GM12878 (cell line): ENCODE results near the gene FAM241A. TPM values are rescaled to one million over a fixed set of nuclear protein-coding genes. Genes with fewer than 3 reads are reported as not detected.

Source experiments
- ATAC-seq: fragments of 200-7000 bp; cut with Tn5 transposase; 3 replicates; pipeline ENCODE4 v1.9.1; 2020; ENCODE audit warnings: mild to moderate bottlenecking, moderate library complexity
- BruUV-seq: library from RNA; stranded (reverse); fragments of 400-500 nt; replicated peaks from 2 replicates; lab custom pipeline; 2021; lab: Mats Ljungman, UMichigan
- CTCF ChIA-PET: fragments of 300-600 bp; sonication (Branson Sonifier 250); formaldehyde crosslinking; extraction: SDS; loops from one replicate; lab custom pipeline; 2021; ENCODE audit warnings: inconsistent platforms; lab: Yijun Ruan, JAX
- POLR2A ChIA-PET: fragments of 350-600 bp; formaldehyde crosslinking; extraction: SDS; loops from one replicate; lab custom pipeline; 2021; ENCODE audit warnings: inconsistent platforms; lab: Charles Lee
- RAD21 ChIA-PET: fragments of 300-600 bp; sonication (Branson Sonifier 250); formaldehyde crosslinking; loops from one replicate; lab custom pipeline; 2023; ENCODE audit warnings: antibody characterized with exemption; ENCODE audit not compliant: unreplicated experiment; lab: Charles Lee
- SMC1A ChIA-PET: fragments of 300-600 bp; sonication (Branson Sonifier 250); formaldehyde crosslinking; loops from one replicate; lab custom pipeline; 2023; ENCODE audit not compliant: unreplicated experiment, uncharacterized antibody; lab: Charles Lee
- DNase-seq: peaks from one replicate; pipeline ENCODE4 v3.0.0-alpha.2; 2011; ENCODE audit warnings: low read depth, low spot score
- FAIRE-seq: peaks from 3 replicates; lab custom pipeline; 2011; peaks lifted over from hg19 to GRCh38; lab: Jason Lieb, UNC
- H2AFZ ChIP-seq: 2 replicates; pipeline ENCODE4 v1.6.0; 2011; ENCODE audit warnings: low read depth, low read length, control low read depth; ENCODE audit not compliant: control insufficient read depth
- H3K27ac ChIP-seq: 2 replicates; pipeline ENCODE4 v1.5.1; 2011; ENCODE audit warnings: control low read depth; ENCODE audit not compliant: control insufficient read depth, insufficient read depth
- H3K27me3 ChIP-seq, 2 experiments: replicated peaks in 1 of 2; 2 replicates each; pipeline versions ENCODE4 v1.6.0 to v1.6.1; 2011; ENCODE audit warnings: low read length in 1 of 2; ENCODE audit not compliant: control insufficient read depth in 2 of 2, insufficient read depth in 2 of 2
- H3K36me3 ChIP-seq, 2 experiments: 2 replicates each; pipeline ENCODE4 v1.5.1; 2011; ENCODE audit warnings: low read length in 1 of 2; ENCODE audit not compliant: control insufficient read depth in 2 of 2, insufficient read depth in 2 of 2
- H3K4me1 ChIP-seq: 2 replicates; pipeline ENCODE4 v1.6.1; 2011; ENCODE audit warnings: mild to moderate bottlenecking, low read length, moderate library complexity, mixed read lengths; ENCODE audit not compliant: control insufficient read depth, insufficient read depth
- H3K4me2 ChIP-seq: 2 replicates; pipeline ENCODE4 v1.6.0; 2011; ENCODE audit warnings: control low read depth; ENCODE audit not compliant: control insufficient read depth, insufficient read depth
- H3K4me3 ChIP-seq: fragments of 200-600 bp; sonication (generic); 2 replicates; pipeline ENCODE4 v1.5.1; 2016
- H3K79me2 ChIP-seq: 2 replicates; pipeline ENCODE4 v1.6.0; 2011; ENCODE audit warnings: low read length; ENCODE audit not compliant: control insufficient read depth, insufficient read depth
- H3K9ac ChIP-seq: 2 replicates; pipeline ENCODE4 v1.8.0; 2011; ENCODE audit warnings: low read length, control low read depth, mixed read lengths; ENCODE audit not compliant: control insufficient read depth, insufficient read depth
- H3K9me3 ChIP-seq: replicated peaks from 3 replicates; pipeline ENCODE4 v1.5.1; 2011; ENCODE audit warnings: mild to moderate bottlenecking, low read length; ENCODE audit not compliant: control insufficient read depth, insufficient read depth
- H4K20me1 ChIP-seq: 2 replicates; pipeline ENCODE4 v1.6.0; 2011; ENCODE audit not compliant: control insufficient read depth, insufficient read depth
- EGR1 ChIP-seq, 2 experiments: IDR thresholded peaks; 1 replicate in 1 of 2; 2 replicates in 1 of 2; pipeline ENCODE4 v1.6.1; 2011 to 2012; ENCODE audit warnings: low read depth in 2 of 2, low read length in 2 of 2, borderline replicate concordance in 1 of 2, mild to moderate bottlenecking in 1 of 2, moderate library complexity in 1 of 2
- ETV6 ChIP-seq, 2 experiments: fragments of 450-650 bp in 1 of 2; IDR thresholded peaks in 1 of 2; conservative IDR thresholded peaks in 1 of 2; 2 replicates each; pipeline ENCODE4 v1.6.1; 2014; ENCODE audit warnings: antibody characterized with exemption in 1 of 2, borderline replicate concordance in 1 of 2, low read depth in 1 of 2, mild to moderate bottlenecking in 1 of 2, moderate library complexity in 1 of 2
- FOS ChIP-seq: IDR thresholded peaks from 3 replicates; pipeline ENCODE4 v1.6.1; 2011; ENCODE audit warnings: borderline replicate concordance; ENCODE audit not compliant: insufficient read length; ENCODE audit errors: extremely low read depth
- FOXM1 ChIP-seq: IDR thresholded peaks from 2 replicates; pipeline ENCODE4 v1.6.1; 2012; ENCODE audit warnings: low read depth, mild to moderate bottlenecking, inconsistent platforms, low read length, moderate library complexity
- LARP7 ChIP-seq: fragments of 450-650 bp; IDR thresholded peaks from 2 replicates; pipeline ENCODE4 v1.6.1; 2017; ENCODE audit warnings: mild to moderate bottlenecking
- MTA2 ChIP-seq: fragments of 450-650 bp; IDR thresholded peaks from 2 replicates; pipeline ENCODE4 v1.6.1; 2016; ENCODE audit warnings: low read depth, mild to moderate bottlenecking, moderate library complexity
- POLR2A ChIP-seq: IDR thresholded peaks from 2 replicates; pipeline ENCODE4 v1.6.1; 2011; ENCODE audit warnings: low read depth, mild to moderate bottlenecking, low read length
- RCOR1 ChIP-seq: conservative IDR thresholded peaks from 2 replicates; pipeline ENCODE4 v1.6.1; 2012; ENCODE audit warnings: low read depth, low read length, improper control_type of control experiment
- RFX5 ChIP-seq: IDR thresholded peaks from 2 replicates; pipeline ENCODE4 v1.6.1; 2011; ENCODE audit warnings: low read depth, low read length, improper control_type of control experiment
- SMARCA5 ChIP-seq: fragments of 450-650 bp; IDR thresholded peaks from 2 replicates; pipeline ENCODE4 v1.6.1; 2017; ENCODE audit warnings: mild to moderate bottlenecking
- SP1 ChIP-seq: IDR thresholded peaks from one replicate; pipeline ENCODE4 v1.6.1; 2011; ENCODE audit warnings: low read depth, low read length
- STAT1 ChIP-seq: fragments of 450-650 bp; conservative IDR thresholded peaks from 2 replicates; pipeline ENCODE4 v1.6.1; 2014; ENCODE audit warnings: antibody characterized with exemption, mild to moderate bottlenecking
- TBL1XR1 ChIP-seq: IDR thresholded peaks from 2 replicates; pipeline ENCODE4 v1.6.1; 2012; ENCODE audit warnings: low read depth, low read length, improper control_type of control experiment
- WGBS: methylation state at CpG from one replicate; pipeline ENCODE4 v1.1.6; 2016; ENCODE audit warnings: low lambda C conversion rate; ENCODE audit not compliant: insufficient replicate concordance, insufficient coverage; ENCODE audit errors: missing lambda C conversion rate; 5-methylcytosine and 5-hydroxymethylcytosine counted together
- in situ Hi-C: fragments of 300-500 bp; cut with MboI; formaldehyde crosslinking; loops from 9 replicates; pipeline ENCODE4 v1.14.3; 2018; ENCODE audit warnings: mixed read lengths
- intact Hi-C: fragments of 100-400 bp; cut with micrococcal nuclease; formaldehyde crosslinking; loops from one replicate; pipeline ENCODE4 v1.14.2; 2022; ENCODE audit not compliant: unreplicated experiment
- polyA plus RNA-seq, 11 experiments: library from polyadenylated mRNA; depleted of rRNA in 4 of 11; unstranded in 6 of 11; stranded (reverse) in 5 of 11; fragments of >200 nt; fragmentation: Nextera tagmentation in 4 of 11; fragmentation: Illumina TruSeq in 1 of 11; extraction: Ambion mirVana in 4 of 11; extraction: Trizol in 1 of 11; gene quantifications; 1 replicate in 1 of 11; 2 replicates in 10 of 11; pipeline versions ENCODE4 v1.2.1 to v1.2.3, GENCODE V29; 2011 to 2016; ENCODE audit warnings: inconsistent platforms in 2 of 11, missing spikeins in 2 of 11, low read depth in 1 of 11
- total RNA-seq, 4 experiments: library from RNA; depleted of rRNA in 3 of 4; stranded (reverse); fragments of >200 nt in 3 of 4; fragmentation: Illumina TruSeq in 1 of 4; extraction: Trizol in 1 of 4; gene quantifications; 2 replicates each; pipeline versions ENCODE4 v1.2.1 to v1.2.3, GENCODE V29; 2013 to 2021
- TF ChIP-seq, protein P1 (sequence below): fragments of 450-650 bp; IDR thresholded peaks from 2 replicates; pipeline ENCODE4 v1.6.1; 2017; ENCODE audit warnings: mild to moderate bottlenecking, low read depth, inconsistent platforms; ENCODE audit not compliant: poor library complexity, severe bottlenecking
- TF ChIP-seq, protein P2 (sequence below): fragments of 450-650 bp; IDR thresholded peaks from 2 replicates; pipeline ENCODE4 v1.6.1; 2017; ENCODE audit warnings: mild to moderate bottlenecking, moderate library complexity

The FAM241A gene
- total and polyA plus RNA-seq, 10 of the 15 experiments (the other 5 are each of a cell fraction or from before 2014, with no cell fraction given), result 0.20 to 7.5 (median 2.4) TPM

DNA sequence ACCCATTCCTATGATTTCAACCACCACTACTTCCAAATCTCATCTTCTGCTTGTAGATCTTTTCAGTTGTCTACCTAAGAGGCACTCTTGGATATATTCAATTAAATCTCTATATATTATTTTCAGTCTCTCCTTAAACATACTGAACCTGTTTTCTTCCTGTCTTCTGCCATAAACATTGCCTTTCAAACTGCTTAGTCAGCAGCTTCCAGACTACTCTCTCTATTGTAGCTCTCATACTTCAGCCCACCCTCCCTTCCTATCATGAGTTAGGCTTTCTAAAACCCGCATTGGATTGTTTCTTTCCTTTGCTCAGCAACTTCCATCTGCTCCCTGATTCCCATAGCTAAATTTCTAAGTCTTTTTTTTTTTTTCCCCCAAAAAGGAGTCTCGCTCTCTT, 90.8 kb downstream of the FAM241A start (continued):
- TF ChIP-seq, protein P1, sequence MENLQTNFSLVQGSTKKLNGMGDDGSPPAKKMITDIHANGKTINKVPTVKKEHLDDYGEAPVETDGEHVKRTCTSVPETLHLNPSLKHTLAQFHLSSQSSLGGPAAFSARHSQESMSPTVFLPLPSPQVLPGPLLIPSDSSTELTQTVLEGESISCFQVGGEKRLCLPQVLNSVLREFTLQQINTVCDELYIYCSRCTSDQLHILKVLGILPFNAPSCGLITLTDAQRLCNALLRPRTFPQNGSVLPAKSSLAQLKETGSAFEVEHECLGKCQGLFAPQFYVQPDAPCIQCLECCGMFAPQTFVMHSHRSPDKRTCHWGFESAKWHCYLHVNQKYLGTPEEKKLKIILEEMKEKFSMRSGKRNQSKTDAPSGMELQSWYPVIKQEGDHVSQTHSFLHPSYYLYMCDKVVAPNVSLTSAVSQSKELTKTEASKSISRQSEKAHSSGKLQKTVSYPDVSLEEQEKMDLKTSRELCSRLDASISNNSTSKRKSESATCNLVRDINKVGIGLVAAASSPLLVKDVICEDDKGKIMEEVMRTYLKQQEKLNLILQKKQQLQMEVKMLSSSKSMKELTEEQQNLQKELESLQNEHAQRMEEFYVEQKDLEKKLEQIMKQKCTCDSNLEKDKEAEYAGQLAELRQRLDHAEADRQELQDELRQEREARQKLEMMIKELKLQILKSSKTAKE, result no peak
- TF ChIP-seq ETV6 (conservative IDR thresholded peaks at IDR 0.05 in 1 of 2, IDR thresholded peaks at IDR 0.05 in 1 of 2; ENCODE audit: borderline replicate concordance in 1 of 2, low read depth in 1 of 2), result no peak
- TF ChIP-seq POLR2A, result no peak
- no peak for TF ChIP-seq FOS

DNA sequence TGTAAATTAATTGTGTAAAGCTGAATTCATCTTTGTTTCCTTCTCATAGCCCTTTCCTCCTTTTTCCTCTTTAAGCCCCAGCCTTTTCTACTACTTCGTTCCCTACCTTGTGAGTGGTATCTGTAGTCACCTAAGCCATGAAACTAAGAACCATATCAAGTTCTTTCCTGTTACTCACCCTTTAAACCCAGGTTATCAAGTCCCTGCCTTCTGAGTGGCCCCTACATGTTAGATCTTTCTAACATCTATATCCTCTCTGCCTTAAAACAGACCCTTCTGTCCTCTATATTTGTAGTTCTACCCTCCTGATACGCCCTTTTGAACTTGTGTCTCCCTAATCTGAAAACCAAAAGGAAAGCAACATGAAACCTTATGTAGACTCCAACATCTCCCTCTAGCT, 93.6 kb downstream of the FAM241A start:
- H3K27me3 ChIP-seq, result no peaks in the 10 kb centered on the region
- ChIA-PET CTCF (interaction anchor here (0.7 to 8.3 kb wide), 5 partner anchors 6 to 140 kb away, joined by 4 to 81 read pairs (median 4); no protein-coding TSS in a partner anchor), RAD21 (interaction anchor here (0.6 to 2.0 kb wide), 3 partner anchors 25 to 49 kb away, joined by 3 to 6 read pairs (median 4); no protein-coding TSS in a partner anchor), POLR2A (no interaction called here), SMC1A (interaction anchor here (0.7 to 7.3 kb wide), 4 partner anchors 9 to 138 kb away, joined by 3 to 88 read pairs (median 8); no protein-coding TSS in a partner anchor)
- no peak for ATAC-seq
- H3K4me2 ChIP-seq, result no peak overlapping the region
- H3K9ac ChIP-seq, result no peak overlapping the region
- intact Hi-C loops, result loop anchor here (5.0 to 10.0 kb wide), 2 partner anchors 283 to 294 kb away; no protein-coding TSS in a partner anchor
- H3K79me2 ChIP-seq, result peaks cover 4% of the 10 kb centered on the region
- no peak overlapping the region for H3K27ac ChIP-seq
- H3K36me3 ChIP-seq, result no peaks in the 10 kb centered on the region
- no TSS peak for BruUV-seq
- FAIRE-seq, result no peak
- 80% methylated on average over 2 of the region's 2 CpGs for WGBS
- H2AFZ ChIP-seq, result no peak overlapping the region
- no peak for DNase-seq
- no peaks in the 10 kb centered on the region for H4K20me1 ChIP-seq
- no peaks in the 10 kb centered on the region for H3K4me1 ChIP-seq
- H3K9me3 ChIP-seq, result no peaks in the 10 kb centered on the region
- in situ Hi-C loops, result no loop called here
- no peak overlapping the region for H3K4me3 ChIP-seq
- no peak for TF ChIP-seq FOXM1
- TF ChIP-seq, protein P2, sequence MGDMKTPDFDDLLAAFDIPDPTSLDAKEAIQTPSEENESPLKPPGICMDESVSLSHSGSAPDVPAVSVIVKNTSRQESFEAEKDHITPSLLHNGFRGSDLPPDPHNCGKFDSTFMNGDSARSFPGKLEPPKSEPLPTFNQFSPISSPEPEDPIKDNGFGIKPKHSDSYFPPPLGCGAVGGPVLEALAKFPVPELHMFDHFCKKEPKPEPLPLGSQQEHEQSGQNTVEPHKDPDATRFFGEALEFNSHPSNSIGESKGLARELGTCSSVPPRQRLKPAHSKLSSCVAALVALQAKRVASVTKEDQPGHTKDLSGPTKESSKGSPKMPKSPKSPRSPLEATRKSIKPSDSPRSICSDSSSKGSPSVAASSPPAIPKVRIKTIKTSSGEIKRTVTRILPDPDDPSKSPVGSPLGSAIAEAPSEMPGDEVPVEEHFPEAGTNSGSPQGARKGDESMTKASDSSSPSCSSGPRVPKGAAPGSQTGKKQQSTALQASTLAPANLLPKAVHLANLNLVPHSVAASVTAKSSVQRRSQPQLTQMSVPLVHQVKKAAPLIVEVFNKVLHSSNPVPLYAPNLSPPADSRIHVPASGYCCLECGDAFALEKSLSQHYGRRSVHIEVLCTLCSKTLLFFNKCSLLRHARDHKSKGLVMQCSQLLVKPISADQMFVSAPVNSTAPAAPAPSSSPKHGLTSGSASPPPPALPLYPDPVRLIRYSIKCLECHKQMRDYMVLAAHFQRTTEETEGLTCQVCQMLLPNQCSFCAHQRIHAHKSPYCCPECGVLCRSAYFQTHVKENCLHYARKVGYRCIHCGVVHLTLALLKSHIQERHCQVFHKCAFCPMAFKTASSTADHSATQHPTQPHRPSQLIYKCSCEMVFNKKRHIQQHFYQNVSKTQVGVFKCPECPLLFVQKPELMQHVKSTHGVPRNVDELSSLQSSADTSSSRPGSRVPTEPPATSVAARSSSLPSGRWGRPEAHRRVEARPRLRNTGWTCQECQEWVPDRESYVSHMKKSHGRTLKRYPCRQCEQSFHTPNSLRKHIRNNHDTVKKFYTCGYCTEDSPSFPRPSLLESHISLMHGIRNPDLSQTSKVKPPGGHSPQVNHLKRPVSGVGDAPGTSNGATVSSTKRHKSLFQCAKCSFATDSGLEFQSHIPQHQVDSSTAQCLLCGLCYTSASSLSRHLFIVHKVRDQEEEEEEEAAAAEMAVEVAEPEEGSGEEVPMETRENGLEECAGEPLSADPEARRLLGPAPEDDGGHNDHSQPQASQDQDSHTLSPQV, result no peak
- TF ChIP-seq EGR1 (IDR thresholded peaks at IDR 0.05; ENCODE audit: borderline replicate concordance in 1 of 2, low read depth in 2 of 2, low read length in 2 of 2), result no peak
- TF ChIP-seq TBL1XR1, result no peak
- TF ChIP-seq, protein P1, result no peak
- no peak for TF ChIP-seq STAT1
- TF ChIP-seq RCOR1, result no peak
- TF ChIP-seq LARP7, result no peak
- TF ChIP-seq SMARCA5, result no peak
- TF ChIP-seq SP1, result no peak
- TF ChIP-seq MTA2, result no peak
- TF ChIP-seq RFX5, result no peak
